Subcutaneous adipose tissue (tissue), 4 donors: ENCODE measurements around the gene ZNF485. TPM values are rescaled to one million over a fixed set of nuclear protein-coding genes. Genes with fewer than 3 reads are reported as not detected.

Experiments
- CTCF ChIP-seq: fragments of 450-650 bp; IDR thresholded peaks from one replicate; pipeline ENCODE4 v1.5.1; 2016; ENCODE audit warnings: low read depth, mild to moderate bottlenecking, control low read depth, antibody characterized with exemption, moderate library complexity
- total RNA-seq, 4 donors: library from RNA; depleted of rRNA; stranded (reverse); fragments of >200 nt; gene quantifications; one replicate each; pipeline ENCODE4 v1.1.0, GENCODE V29; 2016

Gene ZNF485
- total RNA-seq = 1 to 10 TPM; 2.9 to 6.5 (median 3.3) TPM

GRCh38 chr10:43606323-43607198, at the start of gene ZNF485:
Gene ZNF485, plus strand, starts transcription at chr10:43606438. Its CDS starts 613 bp downstream, at chr10:43607051.
- TF ChIP-seq CTCF = no peak

GRCh38 chr10:43557214-43557613, 49.0 kb upstream of the ZNF485 start:
- no peak for TF ChIP-seq CTCF

- TF ChIP-seq CTCF = no peak
Measured at GRCh38 chr10:43569681-43570080, 36.6 kb upstream of the ZNF485 start.

GRCh38 chr10:43570971-43571370, 35.3 kb upstream of the ZNF485 start:
- no peak for TF ChIP-seq CTCF

- no peak for TF ChIP-seq CTCF
Measured at GRCh38 chr10:43573250-43574000, 32.8 kb upstream of the ZNF485 start.

GRCh38 chr10:43574001-43574892, 32.0 kb upstream of the ZNF485 start, which contains the start of gene ZNF239:
Gene ZNF239, minus strand, starts transcription at chr10:43574616. Its CDS starts 16,537 bp downstream, at chr10:43558079.
- no peak for TF ChIP-seq CTCF
